HL-60 (cell line): ENCODE measurements around the gene CAPN8.

Experiments
- DNase-seq, 2 experiments: peaks; one replicate each; pipeline ENCODE4 v3.0.0-alpha.2; 2010 to 2020; ENCODE audit warnings: low read depth in 1 of 2, low spot score in 1 of 2
- H3K27ac ChIP-seq: fragments of 250-450 bp; sonication (Bioruptor Pico); replicated peaks from 2 replicates; pipeline ENCODE4 v1.5.1; 2020; ENCODE audit warnings: mild to moderate bottlenecking, moderate library complexity
- H3K27me3 ChIP-seq: fragments of 250-450 bp; sonication (Bioruptor Pico); 2 replicates; pipeline ENCODE4 v1.5.1; 2021; ENCODE audit warnings: mild to moderate bottlenecking, moderate library complexity; ENCODE audit not compliant: insufficient read depth, poor library complexity, severe bottlenecking
- H3K4me3 ChIP-seq: replicated peaks from 2 replicates; pipeline ENCODE4 v1.5.1; 2011; ENCODE audit warnings: mild to moderate bottlenecking, control low read depth, low read length; ENCODE audit not compliant: insufficient read depth
- CTCF ChIP-seq: IDR thresholded peaks from one replicate; pipeline ENCODE4 v1.5.1; 2011; ENCODE audit warnings: low read length, control low read depth, inconsistent platforms; ENCODE audit not compliant: insufficient read depth
- GABPA ChIP-seq: IDR thresholded peaks from 2 replicates; pipeline ENCODE4 v1.6.1; 2012; ENCODE audit warnings: low read depth
- POLR2AphosphoS5 ChIP-seq: IDR thresholded peaks from 2 replicates; pipeline ENCODE4 v1.6.1; 2012; ENCODE audit warnings: low read depth
- REST ChIP-seq: IDR thresholded peaks from 2 replicates; pipeline ENCODE4 v1.6.1; 2012; ENCODE audit warnings: low read depth; ENCODE audit not compliant: insufficient replicate concordance
- SPI1 ChIP-seq: IDR thresholded peaks from 2 replicates; pipeline ENCODE4 v1.6.1; 2012; ENCODE audit warnings: low read depth, mild to moderate bottlenecking, borderline replicate concordance

Gene CAPN8

GRCh38 chr1:223709598-223709997, 44.1 kb upstream of the CAPN8 start:
- peaks cover 5% of the 10 kb centered on the region for H3K27me3 ChIP-seq
- H3K4me3 ChIP-seq, result no peak overlapping the region
- TF ChIP-seq CTCF (no peak), SPI1 (no peak), GABPA (no peak), POLR2AphosphoS5 (no peak), REST (no peak)
- H3K27ac ChIP-seq, result no peak overlapping the region
- DNase-seq, result no peak

- H3K4me3 ChIP-seq, result no peak overlapping the region
- no peak overlapping the region for H3K27ac ChIP-seq
- no peak for DNase-seq
- TF ChIP-seq REST, result no peak
- TF ChIP-seq POLR2AphosphoS5, result no peak
- TF ChIP-seq SPI1, result no peak
- no peak for TF ChIP-seq CTCF
- TF ChIP-seq GABPA, result no peak
- peaks cover 5% of the 10 kb centered on the region for H3K27me3 ChIP-seq
Observed at GRCh38 chr1:223708651-223709268, 43.3 kb upstream of the CAPN8 start.

GRCh38 chr1:223708001-223708359, 42.5 kb upstream of the CAPN8 start:
- no peak overlapping the region for H3K27ac ChIP-seq
- no peak for DNase-seq
- H3K27me3 ChIP-seq, result peaks cover 2% of the 10 kb centered on the region
- TF ChIP-seq POLR2AphosphoS5 (no peak), SPI1 (no peak), REST (no peak), GABPA (no peak), CTCF (no peak)
- no peak overlapping the region for H3K4me3 ChIP-seq
